Activated CD8-positive, alpha-beta T cell treated with anti-CD3 and anti-CD28 coated beads, Interleukin-2, amount 10 ng/mL, durations not matched to agents 7 days and 5 days (primary cell): ENCODE results near the gene SEMA4C. TPM values are rescaled to one million over a fixed set of nuclear protein-coding genes. Genes with fewer than 3 reads are reported as not detected.

Source experiments
- ATAC-seq: fragments of 150-1000 bp; cut with Tn5 transposase; one replicate; pipeline ENCODE4 v1.10.0; 2021; ENCODE audit warnings: moderate library complexity
- CTCF ChIA-PET: fragments of 350-600 bp; sonication (Branson Sonifier 250); formaldehyde crosslinking; loops from one replicate; lab custom pipeline; 2021; ENCODE audit warnings: antibody characterized with exemption; lab: Charles Lee
- POLR2A ChIA-PET: fragments of 350-600 bp; sonication (Branson Sonifier 250); formaldehyde crosslinking; loops from one replicate; lab custom pipeline; 2021; ENCODE audit warnings: antibody characterized with exemption; lab: Charles Lee
- DNase-seq: peaks from one replicate; pipeline ENCODE4 v3.0.0-alpha.2; 2020
- H3K27ac Mint-ChIP-seq: one replicate; pipeline ENCODE4 v1.8.0; 2021; ENCODE audit warnings: mild to moderate bottlenecking, mixed read lengths
- H3K27me3 Mint-ChIP-seq: one replicate; pipeline ENCODE4 v1.8.0; 2021; ENCODE audit warnings: low read depth, mixed read lengths
- H3K36me3 Mint-ChIP-seq: one replicate; pipeline ENCODE4 v1.8.0; 2021; ENCODE audit warnings: low read depth, mixed read lengths
- H3K4me1 Mint-ChIP-seq: one replicate; pipeline ENCODE4 v1.8.0; 2021; ENCODE audit warnings: low read depth, mixed read lengths
- H3K4me3 Mint-ChIP-seq: one replicate; pipeline ENCODE4 v1.8.0; 2021; ENCODE audit warnings: mild to moderate bottlenecking, mixed read lengths
- H3K9me3 Mint-ChIP-seq: one replicate; pipeline ENCODE4 v1.8.0; 2022; ENCODE audit warnings: mixed read lengths; ENCODE audit not compliant: insufficient read depth
- total RNA-seq, 2 experiments: library from RNA; stranded (reverse); gene quantifications; one replicate each; pipeline ENCODE4 v1.2.3, GENCODE V29; 2021

The SEMA4C gene
- total RNA-seq, 2 experiments from 2014 or later: 21.0 to 24.5 TPM

GRCh38 chr2:96815326-96816126 is 54.4 kb downstream of the SEMA4C start:
- H3K4me3 Mint-ChIP-seq: peak overlapping the region; percentile 89
- peak; percentile 1 for ATAC-seq
- ChIA-PET POLR2A (interaction anchor here (0.6 to 2.0 kb wide), 4 partner anchors 41 to 147 kb away, joined by 3 to 9 read pairs (median 5); no protein-coding TSS in a partner anchor), CTCF (interaction anchor here (0.9 to 4.1 kb wide), 12 partner anchors 9 to 297 kb away, joined by 3 to 27 read pairs (median 6); partner anchors contain the start of genes ANKRD36, ANKRD39 and CNNM4)
- H3K36me3 Mint-ChIP-seq: peaks cover 27% of the 10 kb centered on the region
- no peaks in the 10 kb centered on the region for H3K9me3 Mint-ChIP-seq
- peak overlapping the region; percentile 66 for H3K27ac Mint-ChIP-seq
- no peaks in the 10 kb centered on the region for H3K27me3 Mint-ChIP-seq
- peaks cover 46% of the 10 kb centered on the region for H3K4me1 Mint-ChIP-seq
- no peak for DNase-seq

- peaks cover 27% of the 10 kb centered on the region for H3K4me1 Mint-ChIP-seq
- peaks cover 15% of the 10 kb centered on the region for H3K36me3 Mint-ChIP-seq
- no peaks in the 10 kb centered on the region for H3K27me3 Mint-ChIP-seq
- no peak overlapping the region for H3K27ac Mint-ChIP-seq
- no peaks in the 10 kb centered on the region for H3K9me3 Mint-ChIP-seq
- CTCF ChIA-PET: interaction anchor here (0.7 to 1.4 kb wide), 3 partner anchors 13 to 139 kb away, joined by 3 to 5 read pairs (median 3); partner anchors contain the start of gene ANKRD39
- ATAC-seq (no peak), DNase-seq (no peak)
- POLR2A ChIA-PET: interaction anchor here (0.8 kb wide), 1 partner anchor 14 kb away, joined by 3 read pairs; no protein-coding TSS in a partner anchor
- no peak overlapping the region for H3K4me3 Mint-ChIP-seq
Measured at GRCh38 chr2:96813656-96814055, 56.2 kb downstream of the SEMA4C start.

DNA sequence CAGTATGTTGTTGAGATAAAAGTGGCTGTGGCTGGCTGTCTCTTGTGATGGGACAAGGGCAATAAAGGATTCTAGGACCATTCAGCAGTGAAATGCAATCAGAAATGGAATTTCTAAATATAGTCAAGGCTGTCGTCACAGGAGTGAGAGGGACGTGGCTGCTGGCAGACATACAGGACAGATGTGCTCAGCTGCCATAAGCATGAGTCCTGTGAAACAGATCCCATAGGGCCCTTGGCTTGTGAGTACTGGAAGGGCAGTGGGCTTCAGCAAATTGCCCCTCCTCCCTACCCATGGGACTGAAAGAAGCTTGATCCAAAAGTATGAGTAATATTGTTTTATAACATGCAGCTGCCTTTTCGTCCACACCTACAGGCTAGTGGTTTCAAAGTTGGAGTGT is 58.0 kb downstream of the SEMA4C start:
- H3K4me1 Mint-ChIP-seq: peaks cover 16% of the 10 kb centered on the region
- ATAC-seq (no peak), DNase-seq (no peak)
- CTCF ChIA-PET: interaction anchor here (1.4 kb wide), 1 partner anchor 46 kb away, joined by 3 read pairs; the partner anchor contains the start of gene ANKRD39
- no peak overlapping the region for H3K4me3 Mint-ChIP-seq
- no peaks in the 10 kb centered on the region for H3K9me3 Mint-ChIP-seq
- H3K36me3 Mint-ChIP-seq: peaks cover 3% of the 10 kb centered on the region
- POLR2A ChIA-PET: no interaction called here
- H3K27ac Mint-ChIP-seq: no peak overlapping the region
- no peaks in the 10 kb centered on the region for H3K27me3 Mint-ChIP-seq

GRCh38 chr2:96810783-96811192 is 59.1 kb downstream of the SEMA4C start:
- Mint-ChIP-seq H3K4me3 (no peak overlapping the region), H3K9me3 (no peaks in the 10 kb centered on the region), H3K27me3 (no peaks in the 10 kb centered on the region), H3K4me1 (peaks cover 26% of the 10 kb centered on the region), H3K27ac (no peak overlapping the region), H3K36me3 (peaks cover 6% of the 10 kb centered on the region)
- no peak for ATAC-seq
- ChIA-PET CTCF (interaction anchor here (1.4 kb wide), 1 partner anchor 10 kb away, joined by 3 read pairs; no protein-coding TSS in a partner anchor), POLR2A (no interaction called here)
- DNase-seq: no peak

- Mint-ChIP-seq H3K27me3 (no peaks in the 10 kb centered on the region), H3K4me1 (peaks cover 21% of the 10 kb centered on the region), H3K4me3 (no peak overlapping the region), H3K9me3 (no peaks in the 10 kb centered on the region), H3K27ac (no peak overlapping the region), H3K36me3 (peaks cover 6% of the 10 kb centered on the region)
- DNase-seq (no peak), ATAC-seq (no peak)
- ChIA-PET POLR2A (no interaction called here), CTCF (interaction anchor here (0.8 to 1.5 kb wide), 3 partner anchors 11 to 141 kb away, joined by 3 to 4 read pairs (median 3); no protein-coding TSS in a partner anchor)
Measured at GRCh38 chr2:96809951-96810782, 59.7 kb downstream of the SEMA4C start.

Other genes starting within 250 kb of the SEMA4C start
- 10 to 100 TPM; 60.8 to 64.4 TPM for gene KANSL3, start 231.8 kb downstream of the SEMA4C start, total RNA-seq
- gene FER1L5, start 227.3 kb downstream of the SEMA4C start, total RNA-seq: not detected
- gene LMAN2L, start 130.0 kb downstream of the SEMA4C start, total RNA-seq: 1 to 10 TPM; 7.4 to 7.9 TPM
- 1 to 10 TPM; 7.1 TPM for gene CNNM4, start 109.2 kb downstream of the SEMA4C start, total RNA-seq
- 10 to 100 TPM; 28.1 to 29.9 TPM for gene CNNM3, start 53.8 kb downstream of the SEMA4C start, total RNA-seq
- gene ANKRD23, start 26.1 kb downstream of the SEMA4C start, total RNA-seq: 10 to 100 TPM; 12.6 to 17.2 TPM
- 10 to 100 TPM; 35.4 to 36.7 TPM for gene ANKRD39, start 12.1 kb downstream of the SEMA4C start, total RNA-seq
- 1 to 10 TPM in 1 of 2 experiments, under 1 TPM in 1; 0.39 to 1.2 TPM for gene FAM178B, start 116.5 kb upstream of the SEMA4C start, total RNA-seq
- 10 to 100 TPM; 29.8 to 32.0 TPM for gene FAHD2B, start 224.8 kb upstream of the SEMA4C start, total RNA-seq
- gene ANKRD36, start 243.1 kb upstream of the SEMA4C start, total RNA-seq: 10 to 100 TPM; 60.5 to 63.3 TPM